ENCODE results near the gene MTCH2.
A peak's percentile ranks its signal among the peaks of the same experiment; 100 is the strongest.

Gene MTCH2

DNA sequence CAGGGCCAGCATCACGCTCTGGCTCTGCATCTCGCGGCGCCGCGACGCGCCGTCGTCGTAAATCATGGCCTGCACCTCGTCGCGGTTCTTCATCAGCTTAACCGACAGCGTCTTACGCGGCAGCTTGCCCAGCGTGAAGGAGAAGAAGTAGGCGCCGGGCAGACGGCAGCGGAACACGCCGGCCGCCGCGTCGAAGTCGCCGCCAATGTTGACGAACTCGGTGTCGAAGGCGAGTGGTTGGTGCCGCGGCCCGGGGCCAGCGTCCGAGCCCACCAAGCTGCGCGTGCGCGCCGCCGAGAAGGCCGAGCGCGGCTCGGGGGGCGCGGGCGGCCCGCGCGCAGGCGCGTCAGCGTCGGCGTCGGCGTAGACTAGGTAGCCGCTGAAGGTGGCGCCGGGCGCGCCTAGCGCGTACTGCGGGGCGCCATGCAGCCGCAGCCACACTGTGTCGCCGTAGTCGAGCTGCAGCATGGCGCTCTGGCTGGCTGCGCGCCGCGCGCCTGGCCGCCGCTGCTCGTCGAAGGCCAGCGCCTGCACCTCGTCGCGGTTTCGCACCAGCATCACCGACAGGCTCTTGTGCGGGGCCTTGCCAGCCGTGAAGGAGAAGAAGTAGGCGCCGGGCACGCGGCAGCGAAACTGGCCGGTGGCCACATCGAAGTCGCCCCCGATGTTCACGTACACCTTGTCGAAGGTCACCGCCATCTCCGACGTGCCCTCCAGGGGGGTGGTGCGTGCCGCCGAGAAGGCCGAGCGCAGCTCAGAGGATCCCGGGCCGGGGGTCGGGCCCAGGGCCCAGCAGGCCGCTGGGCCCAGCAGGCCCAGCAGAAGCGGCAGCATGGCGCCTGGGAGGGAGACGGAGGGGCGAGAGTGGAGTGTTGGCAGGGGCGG lies 52.1 kb downstream of the MTCH2 start:
- DNase-seq (ENCODE audit: low read depth): no peak

DNA sequence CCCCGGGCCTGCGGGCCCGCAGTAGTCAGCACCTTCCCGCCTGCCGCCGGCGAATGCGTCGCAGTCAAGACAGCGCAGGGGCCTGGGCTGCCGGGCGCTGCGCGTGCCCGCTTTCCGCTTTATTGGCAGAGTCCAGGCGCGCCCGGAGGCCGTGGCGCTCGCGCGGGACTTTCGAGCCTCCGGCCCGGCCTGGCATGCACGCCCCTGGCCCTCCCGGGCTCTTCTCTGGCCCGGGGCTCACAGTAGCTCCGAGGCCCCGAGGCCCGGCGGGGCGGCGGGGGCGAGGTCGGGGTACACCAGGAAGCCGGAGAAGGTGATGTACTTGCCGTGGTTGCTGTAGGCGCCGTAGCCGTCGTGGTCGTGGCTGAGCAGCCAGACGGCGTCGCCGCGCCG lies 52.8 kb downstream of the MTCH2 start:
- DNase-seq (ENCODE audit: low read depth): no peak

DNA sequence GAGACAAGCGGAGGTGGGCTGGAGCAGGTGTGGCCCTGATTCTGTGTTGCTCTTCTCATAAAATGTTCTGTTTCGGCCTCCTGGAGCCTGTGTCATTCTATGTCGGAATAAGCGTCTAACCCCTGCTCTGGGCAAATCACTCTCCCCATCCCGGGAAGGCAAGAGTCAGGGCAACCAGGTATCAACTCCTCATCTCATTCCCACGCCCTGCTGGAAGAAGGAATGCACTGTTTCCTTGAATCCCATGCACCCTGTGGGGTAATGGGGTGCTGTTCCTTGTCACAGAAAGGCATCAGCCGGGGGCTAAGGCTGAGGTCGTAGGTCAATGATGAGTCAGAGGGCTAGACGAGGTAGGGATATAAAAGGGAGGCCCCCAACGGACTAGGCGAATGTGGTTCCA lies 53.2 kb downstream of the MTCH2 start:
- DNase-seq (ENCODE audit: low read depth): no peak

DNA sequence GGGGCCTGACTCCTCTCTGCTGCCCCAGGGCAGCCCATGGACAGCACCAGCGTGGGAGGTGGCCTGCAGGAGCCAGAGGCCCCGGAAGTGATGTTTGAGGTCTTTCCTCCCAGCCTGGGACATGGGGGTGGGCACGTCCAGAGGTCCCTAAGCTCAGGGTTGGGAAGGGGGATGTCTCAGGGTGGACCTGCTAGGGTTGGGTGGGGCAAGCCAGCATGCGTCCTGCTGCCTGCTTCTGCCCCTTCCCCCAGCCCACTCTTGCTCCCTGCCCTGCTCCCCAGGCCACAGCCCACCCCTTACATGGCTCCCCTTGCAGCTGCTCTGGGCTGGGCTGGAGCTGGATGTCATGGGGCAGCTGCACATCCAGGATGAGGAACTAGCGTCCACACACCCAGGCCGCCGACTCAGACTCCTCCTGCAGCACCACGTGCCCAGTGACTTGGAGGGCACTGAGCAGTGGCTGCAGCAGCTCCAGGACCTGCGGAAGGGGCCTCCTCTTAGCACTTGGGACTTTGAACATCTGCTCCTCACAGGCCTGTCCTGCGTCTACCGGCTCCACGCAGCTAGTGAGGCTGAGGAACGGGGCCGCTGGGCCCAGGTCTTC lies 54.5 kb downstream of the MTCH2 start:
- DNase-seq (ENCODE audit: low read depth): no peak

DNA sequence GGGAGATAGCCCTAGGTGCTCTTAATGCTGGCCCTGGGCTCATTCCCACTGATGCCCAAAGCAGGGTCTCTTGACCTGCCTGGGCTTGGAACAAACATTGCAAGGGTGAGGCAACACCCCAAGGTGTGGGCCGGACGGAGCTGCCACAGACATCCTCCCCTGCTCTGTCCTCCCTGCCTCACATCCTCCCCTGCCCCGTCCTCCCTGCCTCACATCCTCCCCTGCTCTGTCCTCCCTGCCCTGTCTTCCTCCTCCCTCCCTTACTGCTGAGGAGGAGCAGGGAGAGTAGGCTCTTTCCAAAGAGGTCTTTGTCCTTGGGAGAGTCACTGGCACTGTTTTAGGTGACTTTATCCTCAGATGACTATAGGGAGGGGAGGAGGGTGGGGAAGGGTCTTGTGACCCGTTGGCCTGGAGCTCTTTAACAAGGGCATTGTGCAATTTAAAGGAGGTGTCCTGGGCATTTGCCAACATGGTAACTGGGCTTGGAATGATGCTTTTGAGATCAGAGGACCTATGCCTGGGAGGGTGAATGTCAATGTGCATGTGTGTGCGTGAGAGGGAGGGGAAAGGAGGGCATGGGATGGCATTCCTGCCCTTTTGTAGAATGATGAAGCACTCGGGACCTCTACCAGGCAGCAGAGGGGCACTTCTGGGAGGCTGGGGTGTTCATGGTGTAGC lies 55.2 kb downstream of the MTCH2 start:
- no peak for DNase-seq (ENCODE audit: low read depth)

DNA sequence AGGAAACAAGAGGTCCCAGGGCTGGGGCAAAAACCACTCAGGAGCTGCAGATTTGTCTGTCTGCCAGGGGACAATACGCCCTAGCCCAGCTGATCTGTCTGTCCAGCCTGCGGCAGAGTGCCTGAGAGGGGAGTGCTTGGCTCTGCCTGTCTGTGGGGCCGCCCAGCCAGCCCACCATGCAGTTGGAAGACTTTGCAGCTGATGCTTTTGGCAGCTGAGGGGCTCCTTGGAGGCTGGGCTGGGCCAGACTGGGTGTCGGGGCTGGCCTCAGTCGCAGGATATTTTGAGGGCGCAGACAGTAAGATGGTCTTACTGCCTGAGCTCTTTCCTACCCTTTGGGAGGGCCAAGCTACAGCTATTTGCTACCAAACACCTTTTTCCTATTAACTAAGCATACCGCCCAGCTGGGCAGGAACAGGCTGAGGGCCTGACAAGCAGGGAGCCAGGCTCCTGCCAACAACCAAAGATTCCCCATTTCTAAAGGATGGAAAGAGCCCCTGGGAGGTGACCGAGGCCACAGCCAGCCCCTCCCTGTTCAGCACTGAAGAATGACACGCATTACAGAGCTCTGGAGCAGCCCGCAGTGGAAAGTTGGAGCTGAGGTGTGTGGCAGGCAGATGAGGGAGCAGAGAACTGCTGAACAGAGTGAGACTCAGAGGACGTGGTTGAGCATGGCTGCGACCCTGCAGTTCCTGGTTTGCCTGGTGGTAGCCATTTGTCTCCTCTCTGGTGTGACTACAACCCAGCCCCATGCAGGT lies 56.1 kb downstream of the MTCH2 start, which contains the start of gene FAM180B:
Gene FAM180B, plus strand, starts transcription at position 581 of the 758 bp plus-strand sequence. Its CDS starts 91 bp downstream, at position 672.
- no peak for DNase-seq (ENCODE audit: low read depth)

DNA sequence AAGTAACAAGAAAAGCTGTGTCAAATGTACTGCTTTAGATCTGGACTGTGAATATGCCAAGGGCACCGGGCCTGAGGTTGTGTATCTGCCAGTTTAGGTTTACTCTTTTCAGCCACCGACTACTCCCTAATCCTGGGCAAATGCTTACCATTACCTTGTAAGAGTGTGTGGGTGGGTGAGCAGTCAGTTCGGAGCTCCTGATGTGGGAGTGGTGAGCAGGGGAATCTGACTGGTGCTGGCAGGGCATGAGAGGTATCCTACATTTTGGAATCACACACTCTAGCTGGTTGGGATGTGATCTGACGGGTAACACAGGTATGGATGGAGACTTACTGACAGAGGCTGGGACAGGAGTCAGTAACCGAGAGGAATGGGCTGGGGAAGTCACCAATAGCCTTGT lies 58.5 kb downstream of the MTCH2 start:
- no peak for DNase-seq (ENCODE audit: low read depth)

DNA sequence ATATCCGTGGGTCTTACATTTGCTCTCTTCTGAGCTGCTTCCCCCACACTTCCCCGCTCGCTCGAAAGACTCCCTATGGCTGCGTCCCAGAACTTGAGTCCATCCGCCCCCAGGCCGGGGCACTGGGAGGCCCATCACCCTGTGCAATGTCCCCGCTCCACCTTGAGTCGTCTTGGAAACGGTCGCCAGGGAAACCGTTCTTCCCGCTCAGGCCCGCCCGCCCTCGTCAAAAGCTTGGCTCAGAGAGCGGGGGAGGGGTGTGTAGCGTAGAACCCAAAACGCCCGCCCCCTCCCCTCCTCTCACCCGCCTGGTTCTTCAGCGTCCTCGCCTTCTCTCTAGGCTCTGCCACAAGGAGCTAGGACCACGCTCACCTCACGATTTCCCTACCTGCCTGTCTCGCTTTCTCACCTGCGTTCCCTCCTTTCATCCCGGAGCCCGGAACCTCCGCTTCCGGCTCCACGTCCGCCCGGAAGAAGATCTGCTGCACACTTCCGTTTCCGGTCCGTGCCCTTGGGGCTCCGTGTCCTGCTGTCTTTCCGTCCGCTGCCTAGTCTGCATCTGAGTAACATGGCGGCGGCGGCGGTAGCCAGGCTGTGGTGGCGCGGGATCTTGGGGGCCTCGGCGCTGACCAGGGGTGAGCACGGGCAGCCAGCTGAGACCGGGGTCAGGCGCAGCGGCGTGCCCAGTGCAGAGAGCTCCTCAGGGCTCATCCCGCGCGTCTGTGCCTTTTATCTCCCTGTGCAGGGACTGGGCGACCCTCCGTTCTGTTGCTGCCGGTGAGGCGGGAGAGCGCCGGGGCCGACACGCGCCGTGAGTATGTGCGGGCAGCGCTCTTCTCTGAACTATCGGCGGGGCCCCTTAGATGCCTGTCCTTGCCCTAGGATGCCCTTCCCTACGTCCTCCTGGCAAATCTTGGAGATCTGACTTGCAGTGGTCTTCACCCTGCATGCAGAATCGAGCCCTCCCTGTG lies 63.5 kb downstream of the MTCH2 start, which contains the start of the genes KBTBD4 and NDUFS3:
Gene KBTBD4, minus strand, starts transcription at position 447 of the 971 bp plus-strand sequence. Its CDS starts 19 bp downstream, at position 428.
Gene NDUFS3, plus strand, starts transcription at position 551 of the 971 bp plus-strand sequence. Its CDS starts 18 bp downstream, at position 569.
- peak; percentile 79 for DNase-seq (ENCODE audit: low read depth)

DNA sequence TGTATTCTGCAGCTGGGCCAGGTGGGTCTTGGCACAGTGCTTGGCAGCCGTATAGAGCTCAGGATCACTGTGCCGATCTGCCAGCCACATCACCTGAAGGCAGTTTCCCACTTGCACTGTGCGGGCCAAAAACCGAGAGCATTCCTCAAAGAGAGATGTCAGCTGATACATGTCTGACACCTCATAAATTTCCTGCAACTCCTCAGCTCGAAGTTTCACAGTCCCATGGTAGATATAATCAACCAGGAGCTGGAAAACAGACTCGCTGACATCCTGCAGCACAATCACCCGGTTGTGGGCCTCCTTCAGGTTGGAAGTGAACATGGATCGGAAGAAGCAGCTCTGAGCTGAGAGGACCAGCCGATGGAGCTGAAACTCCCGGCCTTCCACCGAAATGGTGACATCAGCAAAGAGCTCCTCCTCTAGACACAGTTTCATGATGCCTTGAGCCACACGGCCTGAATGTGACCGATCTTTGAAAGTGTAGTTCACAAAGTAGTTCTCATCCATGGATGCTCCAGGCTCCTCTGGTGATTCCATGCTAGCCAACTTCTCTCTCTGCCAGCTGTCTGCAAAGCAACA lies 64.8 kb downstream of the MTCH2 start:
- no peak for DNase-seq (ENCODE audit: low read depth)

DNA sequence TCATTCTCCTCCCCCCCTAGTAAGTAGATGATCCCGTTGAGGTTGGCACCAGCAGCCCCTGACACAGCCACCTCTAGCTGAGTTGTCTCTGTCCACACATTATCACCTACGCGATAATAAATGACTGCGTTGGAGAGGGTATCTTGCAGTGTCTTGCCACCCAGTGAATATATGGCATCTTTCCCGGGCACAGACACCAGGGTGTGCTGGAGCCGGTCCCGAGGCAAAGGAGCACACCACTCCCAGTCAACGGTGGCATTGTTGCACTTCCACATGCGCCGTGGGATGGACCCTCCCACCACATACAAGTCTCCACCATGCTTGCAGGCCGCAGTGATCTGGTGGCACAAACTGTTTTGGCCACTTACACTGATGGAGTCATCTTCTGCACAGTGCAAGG lies 69.0 kb downstream of the MTCH2 start:
- DNase-seq (ENCODE audit: low read depth): no peak

DNA sequence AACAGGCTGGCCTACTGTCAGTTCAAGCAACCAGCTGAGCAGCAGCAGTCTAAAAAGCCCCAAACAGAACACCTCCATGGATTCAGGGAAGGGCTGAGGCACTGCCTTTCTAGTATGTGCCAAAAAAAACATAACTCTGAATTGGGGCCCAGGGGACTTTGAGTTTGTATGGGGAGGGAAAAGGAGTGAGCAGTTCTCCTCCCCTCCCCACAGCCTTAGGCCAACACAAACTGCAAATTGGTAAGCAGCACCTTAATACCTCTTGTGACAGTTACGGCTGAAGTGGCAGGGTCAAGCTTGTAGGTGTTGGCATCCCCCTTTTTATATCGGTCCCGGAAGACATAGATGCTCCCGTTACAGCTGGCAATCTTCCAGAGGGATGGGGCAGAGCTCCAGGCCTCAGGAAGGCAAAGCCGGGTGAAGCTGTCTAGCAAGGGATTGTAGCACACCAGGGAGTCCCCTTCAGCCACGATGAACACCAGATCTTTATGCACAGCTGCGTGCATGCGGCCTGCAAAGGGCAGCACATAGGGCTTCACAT lies 69.6 kb downstream of the MTCH2 start:
- no peak for DNase-seq (ENCODE audit: low read depth)

DNA sequence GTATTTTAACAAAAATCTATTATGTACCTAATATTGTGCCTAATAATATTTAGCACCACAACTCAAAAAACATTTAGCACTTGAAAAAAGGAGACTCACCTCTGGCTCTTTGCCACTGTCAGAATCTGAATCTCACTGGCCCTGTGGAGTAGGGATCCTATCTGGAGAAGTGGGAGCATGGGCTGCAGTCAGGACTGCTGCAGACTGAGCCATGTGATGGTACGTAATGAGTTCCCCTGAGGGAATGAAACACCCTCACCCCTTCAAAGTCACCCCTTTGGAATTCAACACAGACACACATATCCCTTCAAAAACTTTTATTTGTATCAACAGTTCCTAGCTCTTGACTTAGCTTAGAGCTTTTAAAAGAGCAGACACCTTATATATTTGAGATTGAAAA lies 70.5 kb downstream of the MTCH2 start:
- DNase-seq (ENCODE audit: low read depth): no peak

DNA sequence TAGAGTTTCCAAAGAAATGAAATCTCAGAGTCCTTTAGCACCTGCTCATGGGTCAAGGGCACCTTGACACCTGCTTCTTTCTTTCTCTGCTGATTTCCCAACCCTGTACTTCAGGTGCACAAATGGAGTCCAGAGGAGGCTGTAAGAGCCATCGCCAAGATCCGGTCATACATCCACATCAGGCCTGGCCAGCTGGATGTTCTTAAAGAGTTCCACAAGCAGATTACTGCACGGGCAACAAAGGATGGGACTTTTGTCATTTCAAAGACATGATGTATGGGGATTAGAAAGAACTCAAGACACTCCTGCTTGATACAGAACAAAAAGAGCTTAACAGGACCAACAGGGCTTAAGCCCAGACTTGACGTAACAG lies 71.0 kb downstream of the MTCH2 start:
- DNase-seq (ENCODE audit: low read depth): no peak

DNA sequence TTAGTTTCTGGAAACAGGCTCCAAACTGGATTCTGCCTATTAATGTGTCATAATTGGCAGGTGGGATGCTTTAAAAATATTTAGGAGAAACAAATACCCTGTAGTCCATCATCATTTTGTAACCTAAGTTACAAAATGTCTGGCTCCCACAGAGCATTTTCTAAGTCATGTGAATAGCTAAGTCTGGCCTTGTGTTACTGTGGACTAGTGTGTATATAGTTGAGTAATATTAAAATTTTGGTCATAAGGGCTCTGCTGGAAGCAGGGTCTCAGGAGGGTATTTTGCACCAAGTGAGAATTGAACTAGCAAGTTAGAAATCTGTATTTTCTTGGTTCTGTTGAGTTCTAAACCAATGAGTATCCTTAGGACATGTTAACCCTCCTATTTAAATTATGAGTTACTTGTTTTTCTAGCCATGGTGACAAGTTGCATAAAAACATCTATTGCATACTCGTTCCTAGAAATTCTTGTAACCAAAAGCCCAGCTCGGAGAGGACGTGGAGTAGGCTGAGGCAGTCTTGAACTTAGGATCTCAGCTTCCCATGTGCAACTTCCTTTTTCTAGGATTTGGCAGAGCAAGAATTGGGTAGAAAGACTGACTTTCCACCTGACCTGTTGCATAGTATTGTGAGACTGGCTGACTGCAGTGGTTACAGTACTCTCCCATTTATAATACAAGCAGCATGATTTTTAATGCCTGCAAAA lies 71.6 kb downstream of the MTCH2 start:
- DNase-seq (ENCODE audit: low read depth): no peak

DNA sequence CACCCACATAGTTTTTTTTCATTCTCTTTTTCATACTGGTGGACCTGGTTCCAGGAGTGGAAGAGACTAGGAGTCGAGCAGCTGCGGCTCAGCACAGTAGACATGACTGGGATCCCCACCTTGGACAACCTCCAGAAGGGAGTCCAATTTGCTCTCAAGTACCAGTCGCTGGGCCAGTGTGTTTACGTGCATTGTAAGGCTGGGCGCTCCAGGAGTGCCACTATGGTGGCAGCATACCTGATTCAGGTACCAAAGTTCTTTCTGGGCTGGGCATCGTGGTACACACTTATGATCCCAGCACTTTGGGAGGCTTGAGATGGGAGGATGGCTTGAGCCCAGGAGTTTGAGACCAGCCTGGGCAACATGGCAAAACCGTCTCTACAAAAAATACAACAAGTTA lies 72.7 kb downstream of the MTCH2 start:
- DNase-seq (ENCODE audit: low read depth): no peak

Data from stimulated activated CD4-positive, alpha-beta T cell treated with anti-CD3 and anti-CD28 coated beads, Interleukin-2, amount 100 ng/mL, for 4 hours (primary cell).